Brain microvascular endothelial cell (primary cell): Measurements from ENCODE around the gene TJP1.

Source experiments
- DNase-seq: peaks from one replicate; pipeline ENCODE4 v3.0.0-alpha.2; 2020
- H3K27ac ChIP-seq: fragments of 250-450 bp; sonication (Bioruptor Pico); 2 replicates; pipeline ENCODE4 v1.5.1; 2020; ENCODE audit warnings: mild to moderate bottlenecking, moderate library complexity
- H3K27me3 ChIP-seq: fragments of 250-450 bp; sonication (Bioruptor Pico); replicated peaks from 2 replicates; pipeline ENCODE4 v1.5.1; 2020; ENCODE audit warnings: mild to moderate bottlenecking
- H3K36me3 ChIP-seq: fragments of 250-450 bp; sonication (Bioruptor Pico); replicated peaks from 2 replicates; pipeline ENCODE4 v1.5.1; 2020; ENCODE audit warnings: mild to moderate bottlenecking
- H3K4me3 ChIP-seq: 2 replicates; pipeline ENCODE4 v1.5.1; 2011; ENCODE audit warnings: low read depth, mild to moderate bottlenecking, control low read depth, low read length, moderate library complexity
- in situ Hi-C: cut with HindIII; loops from 2 replicates; pipeline ENCODE4 v1.10.0; 2017; ENCODE audit warnings: low sequenced_read_pairs, low pct_ligation_motif_present
- TF ChIP-seq, protein P1 (sequence below): IDR thresholded peaks from 2 replicates; pipeline ENCODE4 v1.5.1; 2011; ENCODE audit warnings: low read depth, mild to moderate bottlenecking, moderate library complexity, low read length, control low read depth, inconsistent platforms; ENCODE audit errors: missing control alignments

TJP1 gene

DNA sequence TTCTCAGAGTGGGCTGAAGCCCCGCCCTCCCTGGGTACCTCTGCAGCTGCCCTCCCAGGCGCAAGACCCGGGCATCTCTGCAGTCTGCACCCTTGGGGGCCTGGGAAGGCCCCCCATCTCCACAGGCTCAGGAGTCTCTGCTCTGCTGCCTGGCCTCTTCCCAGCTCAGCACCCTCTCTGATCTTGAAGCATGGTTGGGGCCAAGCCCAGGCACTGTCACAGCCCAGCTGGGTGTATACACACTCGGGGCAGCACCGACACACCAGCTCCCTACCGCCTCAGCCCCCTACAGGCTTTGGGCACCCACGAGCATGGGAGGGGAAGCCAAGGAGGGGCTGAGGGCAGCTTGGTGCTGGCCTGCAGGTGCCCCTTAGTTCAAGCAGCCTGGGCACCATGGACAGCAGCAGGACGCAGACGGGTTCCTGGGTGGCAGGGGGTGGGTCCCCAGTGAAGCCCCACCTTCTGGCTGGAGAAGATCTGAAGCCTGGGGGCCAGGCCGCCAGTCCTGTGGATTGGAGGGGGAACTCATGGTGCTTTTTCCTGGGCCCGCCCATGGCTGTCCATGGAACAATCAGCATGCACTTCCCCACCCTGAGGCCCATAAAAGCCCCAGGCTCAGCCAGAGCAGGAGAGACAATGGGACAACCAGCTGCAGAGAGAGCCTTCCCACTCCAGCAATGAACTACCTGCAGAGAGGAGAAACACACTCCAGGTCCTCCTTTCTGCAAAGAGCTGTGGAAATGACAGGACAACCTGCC, 170.6 kb downstream of the TJP1 start:
- Histone ChIP-seq H3K36me3 (no peaks in the 10 kb centered on the region), H3K27ac (no peak overlapping the region), H3K27me3 (no peaks in the 10 kb centered on the region), H3K4me3 (no peak overlapping the region)
- in situ Hi-C loops, result no loop called here
- DNase-seq, result no peak
- TF ChIP-seq, protein P1, sequence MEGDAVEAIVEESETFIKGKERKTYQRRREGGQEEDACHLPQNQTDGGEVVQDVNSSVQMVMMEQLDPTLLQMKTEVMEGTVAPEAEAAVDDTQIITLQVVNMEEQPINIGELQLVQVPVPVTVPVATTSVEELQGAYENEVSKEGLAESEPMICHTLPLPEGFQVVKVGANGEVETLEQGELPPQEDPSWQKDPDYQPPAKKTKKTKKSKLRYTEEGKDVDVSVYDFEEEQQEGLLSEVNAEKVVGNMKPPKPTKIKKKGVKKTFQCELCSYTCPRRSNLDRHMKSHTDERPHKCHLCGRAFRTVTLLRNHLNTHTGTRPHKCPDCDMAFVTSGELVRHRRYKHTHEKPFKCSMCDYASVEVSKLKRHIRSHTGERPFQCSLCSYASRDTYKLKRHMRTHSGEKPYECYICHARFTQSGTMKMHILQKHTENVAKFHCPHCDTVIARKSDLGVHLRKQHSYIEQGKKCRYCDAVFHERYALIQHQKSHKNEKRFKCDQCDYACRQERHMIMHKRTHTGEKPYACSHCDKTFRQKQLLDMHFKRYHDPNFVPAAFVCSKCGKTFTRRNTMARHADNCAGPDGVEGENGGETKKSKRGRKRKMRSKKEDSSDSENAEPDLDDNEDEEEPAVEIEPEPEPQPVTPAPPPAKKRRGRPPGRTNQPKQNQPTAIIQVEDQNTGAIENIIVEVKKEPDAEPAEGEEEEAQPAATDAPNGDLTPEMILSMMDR, result no peak
